Stimulated activated naive B cell treated with anti-CD40 and anti-IgM and Interleukin-4, amounts not matched to agents 10 μg/mL and 1 μg/mL and 100 μg/mL, for 72 hours (primary cell): ENCODE results near the gene ITGB2.
"Not testable (repeated sequence)": the region's sequence is repeated elsewhere in the genome, so short reads cannot be mapped to it uniquely, and the experiment has no call there.

Source experiments
- ATAC-seq, 2 donors: fragments of 150-1000 bp; cut with Tn5 transposase; replicated peaks; 2 replicates each; pipeline ENCODE4 v1.10.0; 2021; ENCODE audit warnings: moderate library complexity in 1 of 2
- DNase-seq: peaks from one replicate; pipeline ENCODE4 v3.0.0; 2021
- H3K27ac Mint-ChIP-seq: one replicate; pipeline ENCODE4 v1.8.0; 2022; ENCODE audit warnings: mild to moderate bottlenecking, mixed read lengths
- H3K27me3 Mint-ChIP-seq, 2 donors: one replicate each; pipeline ENCODE4 v1.8.0; 2022; ENCODE audit warnings: mixed read lengths in 2 of 2
- H3K36me3 Mint-ChIP-seq, 2 donors: one replicate each; pipeline ENCODE4 v1.8.0; 2022; ENCODE audit warnings: mixed read lengths in 2 of 2, mild to moderate bottlenecking in 1 of 2
- H3K4me1 Mint-ChIP-seq, 2 donors: one replicate each; pipeline ENCODE4 v1.8.0; 2022; ENCODE audit warnings: mixed read lengths in 2 of 2, mild to moderate bottlenecking in 1 of 2
- H3K4me3 Mint-ChIP-seq, 2 donors: one replicate each; pipeline ENCODE4 v1.8.0; 2022; ENCODE audit warnings: mild to moderate bottlenecking in 2 of 2, mixed read lengths in 2 of 2, moderate library complexity in 1 of 2
- H3K9me3 Mint-ChIP-seq, 2 donors: one replicate each; pipeline ENCODE4 v1.8.0; 2022; ENCODE audit warnings: mixed read lengths in 2 of 2, mild to moderate bottlenecking in 1 of 2

The ITGB2 gene

GRCh38 chr21:44929242-44929798 is 8.6 kb upstream of the ITGB2 start:
- ATAC-seq, result no peak
- Mint-ChIP-seq H3K27me3 (no peaks in the 10 kb centered on the region), H3K4me3 (peak overlapping the region; percentile 70 to 85), H3K36me3 (peaks cover 0 to 9% of the 10 kb centered on the region in 2 donors), H3K4me1 (peaks cover 57 to 92% of the 10 kb centered on the region in 2 donors), H3K27ac (peak overlapping the region; percentile 86), H3K9me3 (peaks cover 0 to 2% of the 10 kb centered on the region in 2 donors)
- DNase-seq, result no peak

DNA sequence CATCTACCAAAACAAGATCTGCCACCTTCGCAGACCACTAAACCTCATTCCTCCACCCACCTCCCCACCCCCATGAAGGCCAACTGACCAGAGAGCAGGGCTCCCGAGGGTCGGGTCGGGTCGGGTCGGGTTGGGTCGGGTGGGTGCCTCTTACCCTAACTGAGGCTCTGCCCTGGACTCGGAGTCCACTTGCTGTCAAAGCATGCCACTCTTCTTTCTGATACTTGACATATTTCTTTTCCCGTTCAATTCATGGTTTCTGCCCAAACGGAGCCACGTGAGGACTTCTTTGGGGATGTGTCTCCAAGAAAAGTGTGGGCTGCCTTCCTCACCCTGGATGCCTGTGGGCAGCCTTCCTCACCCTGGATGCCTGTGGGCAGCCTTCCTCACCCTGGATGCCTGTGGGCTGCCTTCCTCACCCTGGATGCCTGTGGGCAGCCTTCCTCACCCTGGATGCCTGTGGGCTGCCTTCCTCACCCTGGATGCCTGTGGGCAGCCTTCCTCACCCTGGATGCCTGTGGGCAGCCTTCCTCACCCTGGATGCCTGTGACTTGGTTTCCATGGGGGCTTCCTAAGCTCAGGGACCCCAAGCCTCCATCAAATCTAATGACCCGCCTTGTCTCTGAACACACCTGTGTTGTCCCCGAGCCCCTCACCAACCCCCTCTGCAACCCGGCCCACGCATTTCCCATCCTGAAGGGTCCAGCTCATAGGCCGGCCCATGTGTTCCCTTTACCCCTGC is 8.0 kb upstream of the ITGB2 start:
- not testable (repeated sequence) for H3K9me3 Mint-ChIP-seq, DNase-seq, H3K27me3 Mint-ChIP-seq, ATAC-seq
- peaks cover 63 to 93% of the 10 kb centered on the region in 2 donors for H3K4me1 Mint-ChIP-seq
- H3K4me3 Mint-ChIP-seq, result peak overlapping the region; percentile 72 to 85
- peak overlapping the region; percentile 86 for H3K27ac Mint-ChIP-seq
- peaks cover 0 to 14% of the 10 kb centered on the region in 2 donors for H3K36me3 Mint-ChIP-seq

- H3K9me3 Mint-ChIP-seq, result peaks cover 0 to 2% of the 10 kb centered on the region in 2 donors
- peak overlapping the region; percentile 96 for H3K27ac Mint-ChIP-seq
- ATAC-seq, result peak; percentile 66 to 78
- H3K27me3 Mint-ChIP-seq, result no peaks in the 10 kb centered on the region
- peaks cover 0 to 16% of the 10 kb centered on the region in 2 donors for H3K36me3 Mint-ChIP-seq
- peak overlapping the region; percentile 72 to 85 for H3K4me3 Mint-ChIP-seq
- H3K4me1 Mint-ChIP-seq, result peaks cover 62 to 93% of the 10 kb centered on the region in 2 donors
- peak; percentile 60 for DNase-seq
Measured at GRCh38 chr21:44927587-44928461, 7.1 kb upstream of the ITGB2 start.

GRCh38 chr21:44927259-44927586 is 6.5 kb upstream of the ITGB2 start:
- DNase-seq (no peak), ATAC-seq (peak; percentile 0 to 15)
- Mint-ChIP-seq H3K27ac (peak overlapping the region; percentile 96), H3K9me3 (peaks cover 0 to 2% of the 10 kb centered on the region in 2 donors), H3K4me1 (peaks cover 65 to 98% of the 10 kb centered on the region in 2 donors), H3K36me3 (peaks cover 0 to 17% of the 10 kb centered on the region in 2 donors), H3K4me3 (peak overlapping the region; percentile 72 to 85), H3K27me3 (no peaks in the 10 kb centered on the region)

DNA sequence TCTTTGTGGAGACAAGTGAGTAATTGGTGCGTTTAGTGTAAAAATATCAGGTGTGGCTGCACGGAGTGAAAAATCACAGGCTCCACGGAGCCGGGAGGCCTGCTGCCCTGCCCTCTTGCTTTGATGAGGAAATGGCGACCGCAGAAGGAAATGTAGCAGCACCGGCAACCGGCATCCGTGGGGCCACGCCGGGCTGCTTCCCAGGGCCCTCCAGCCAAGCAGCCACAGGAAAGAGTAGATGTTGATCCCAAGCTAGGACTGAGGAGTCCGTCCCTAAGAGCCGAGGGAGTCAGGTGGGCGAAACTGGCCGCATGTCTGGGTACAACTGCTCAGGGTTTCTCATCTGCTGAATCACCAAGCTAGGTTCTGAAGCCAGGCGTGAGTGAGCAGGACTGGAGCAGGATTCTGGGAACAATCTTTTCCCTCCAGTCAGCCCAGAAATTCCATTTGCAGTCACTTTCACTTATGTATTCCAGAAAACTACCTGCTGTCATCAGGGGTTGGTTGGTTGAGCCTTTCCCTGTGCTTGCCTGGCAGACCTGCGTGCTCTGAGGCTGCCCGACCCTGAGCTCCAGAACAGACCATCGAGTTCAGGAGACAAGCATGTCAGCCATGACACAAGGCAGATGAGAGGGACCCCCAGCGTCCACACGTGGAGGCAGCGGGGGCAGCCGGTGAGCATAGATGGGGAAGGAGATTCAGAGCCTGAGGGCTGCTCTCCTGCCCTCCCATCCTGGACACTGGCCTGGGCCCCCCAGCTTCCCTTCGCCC is 5.8 kb upstream of the ITGB2 start:
- Mint-ChIP-seq H3K36me3 (peaks cover 0 to 17% of the 10 kb centered on the region in 2 donors), H3K27ac (peak overlapping the region; percentile 96), H3K4me3 (peak overlapping the region; percentile 72 to 85), H3K9me3 (peaks cover 0 to 2% of the 10 kb centered on the region in 2 donors), H3K4me1 (peaks cover 68 to 98% of the 10 kb centered on the region in 2 donors), H3K27me3 (no peaks in the 10 kb centered on the region)
- DNase-seq (no peak), ATAC-seq (peak in 1 of 2 donors; percentile 4)

DNA sequence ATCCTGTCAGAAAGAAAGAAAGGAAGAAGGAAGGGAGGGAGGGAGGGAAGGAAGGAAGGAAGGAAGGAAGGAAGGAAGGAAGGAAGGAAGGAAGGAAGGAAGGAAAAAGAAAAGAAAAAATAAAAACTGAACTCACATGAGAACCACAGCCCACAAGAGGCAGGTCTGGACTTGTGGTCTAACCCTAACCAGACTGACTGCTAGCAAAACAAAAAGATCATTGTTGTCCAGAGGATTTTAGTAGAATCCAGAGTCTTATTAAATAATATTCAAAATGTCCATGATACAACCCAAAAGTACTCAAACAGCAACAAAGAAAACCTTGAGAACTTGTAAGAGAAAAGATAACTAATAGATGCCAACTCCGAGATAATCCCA is 4.7 kb upstream of the ITGB2 start:
- peak overlapping the region; percentile 34 to 67 for H3K4me3 Mint-ChIP-seq
- DNase-seq, result no peak
- H3K9me3 Mint-ChIP-seq, result peaks cover 0 to 2% of the 10 kb centered on the region in 2 donors
- H3K4me1 Mint-ChIP-seq, result peaks cover 69 to 95% of the 10 kb centered on the region in 2 donors
- H3K36me3 Mint-ChIP-seq, result peaks cover 0 to 26% of the 10 kb centered on the region in 2 donors
- ATAC-seq, result no peak
- no peaks in the 10 kb centered on the region for H3K27me3 Mint-ChIP-seq
- peak overlapping the region; percentile 86 for H3K27ac Mint-ChIP-seq

DNA sequence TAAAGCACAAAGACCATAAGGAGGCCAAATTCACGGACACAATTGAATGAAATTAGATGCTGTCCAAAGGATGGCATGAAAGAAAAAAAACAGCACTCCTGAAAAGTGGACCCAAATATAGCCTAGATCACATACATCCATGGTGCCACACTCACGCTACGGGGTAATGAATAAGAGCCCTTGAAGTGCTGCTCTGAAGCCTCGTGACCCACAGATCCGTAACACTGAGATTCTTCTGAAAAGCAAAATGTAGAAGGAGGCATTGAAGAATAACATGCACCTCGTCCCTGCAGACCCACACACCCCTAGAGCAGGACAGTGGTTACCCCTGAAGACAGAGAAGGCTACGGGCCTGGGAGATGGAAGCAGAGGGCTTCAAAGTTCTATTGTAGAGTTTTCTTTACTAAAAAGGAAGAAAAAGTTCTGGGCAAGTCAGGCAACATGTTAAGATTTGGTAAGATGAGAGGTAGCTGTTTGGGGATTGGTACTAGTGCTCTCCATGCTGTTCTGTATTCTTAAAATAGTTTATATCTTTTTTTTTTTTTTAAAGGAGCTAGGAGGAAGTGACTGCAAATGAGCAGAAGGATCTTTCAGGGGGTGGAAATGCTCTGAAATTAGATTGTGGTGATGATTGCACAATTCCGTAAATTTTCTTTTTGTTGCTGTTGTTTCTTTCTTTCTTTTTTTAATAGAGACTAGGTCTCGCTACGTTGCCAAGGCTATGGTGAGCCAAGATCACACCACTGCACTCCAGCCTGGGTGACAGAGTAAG is 4.1 kb upstream of the ITGB2 start:
- Mint-ChIP-seq H3K27me3 (no peaks in the 10 kb centered on the region), H3K4me1 (peaks cover 67 to 95% of the 10 kb centered on the region in 2 donors), H3K4me3 (peak overlapping the region; percentile 39 to 67), H3K9me3 (peaks cover 0 to 2% of the 10 kb centered on the region in 2 donors), H3K27ac (peak overlapping the region; percentile 86), H3K36me3 (peaks cover 0 to 30% of the 10 kb centered on the region in 2 donors)
- no peak for ATAC-seq
- no peak for DNase-seq

- peaks cover 62 to 95% of the 10 kb centered on the region in 2 donors for H3K4me1 Mint-ChIP-seq
- H3K27me3 Mint-ChIP-seq, result no peaks in the 10 kb centered on the region
- H3K4me3 Mint-ChIP-seq, result no peak overlapping the region
- no peaks in the 10 kb centered on the region for H3K9me3 Mint-ChIP-seq
- H3K36me3 Mint-ChIP-seq, result peaks cover 2 to 27% of the 10 kb centered on the region in 2 donors
- DNase-seq, result no peak
- peak overlapping the region; percentile 56 for H3K27ac Mint-ChIP-seq
- no peak for ATAC-seq
Measured at GRCh38 chr21:44923480-44924084, 2.9 kb upstream of the ITGB2 start.

- H3K27me3 Mint-ChIP-seq, result no peaks in the 10 kb centered on the region
Measured at GRCh38 chr21:44921928-44922327, 1.2 kb upstream of the ITGB2 start.

DNA sequence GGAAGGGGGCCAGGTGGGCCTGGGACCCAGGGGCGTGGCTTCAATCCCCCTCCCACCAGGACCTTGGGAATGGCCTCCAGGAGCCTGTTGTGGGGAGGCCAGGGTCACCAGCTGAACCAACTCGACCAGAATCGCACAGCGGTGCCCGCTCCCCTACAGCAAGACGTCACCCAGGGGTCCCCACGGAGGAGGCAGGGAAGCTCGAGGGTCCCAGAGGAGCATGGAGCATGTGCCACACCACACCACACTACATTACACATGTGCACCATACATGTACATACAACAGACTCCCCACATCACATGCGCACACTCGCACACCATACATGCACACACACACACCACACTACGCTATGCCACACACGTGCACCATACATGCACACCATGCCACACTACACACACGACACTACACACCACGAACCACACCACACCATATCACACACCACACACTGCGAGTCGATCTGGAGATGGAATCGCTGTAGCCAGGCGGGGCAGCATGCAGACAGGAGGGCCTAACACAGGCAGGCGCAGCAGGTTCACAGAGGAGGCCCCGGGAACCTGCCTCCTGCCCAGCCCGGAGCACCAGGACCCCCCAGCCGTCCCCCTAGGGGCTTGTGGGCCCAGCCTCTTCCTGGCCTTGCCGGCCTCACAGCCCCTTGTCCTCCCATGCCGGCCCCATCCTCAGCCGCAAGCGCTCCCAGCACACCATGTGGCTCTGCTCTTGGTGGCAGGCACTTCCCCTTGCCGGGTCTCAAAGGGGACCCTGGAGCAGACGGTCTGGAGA is 596 bp downstream of the ITGB2 start:
- Mint-ChIP-seq H3K27me3 (no peaks in the 10 kb centered on the region), H3K36me3 (peaks cover 11 to 46% of the 10 kb centered on the region in 2 donors), H3K4me3 (peak overlapping the region; percentile 88 to 94), H3K9me3 (no peaks in the 10 kb centered on the region), H3K27ac (peak overlapping the region; percentile 98), H3K4me1 (peaks cover 57 to 97% of the 10 kb centered on the region in 2 donors)
- DNase-seq, result no peak
- peak; percentile 29 to 44 for ATAC-seq

More at GRCh38 chr21:44921928-44922327, 1.2 kb upstream of the ITGB2 start:
- H3K4me3 Mint-ChIP-seq, result peak overlapping the region; percentile 88 to 94
- DNase-seq (no peak), ATAC-seq (no peak)
- no peaks in the 10 kb centered on the region for H3K9me3 Mint-ChIP-seq
- peaks cover 7 to 41% of the 10 kb centered on the region in 2 donors for H3K36me3 Mint-ChIP-seq
- peaks cover 58 to 95% of the 10 kb centered on the region in 2 donors for H3K4me1 Mint-ChIP-seq
- H3K27ac Mint-ChIP-seq, result peak overlapping the region; percentile 79

DNA sequence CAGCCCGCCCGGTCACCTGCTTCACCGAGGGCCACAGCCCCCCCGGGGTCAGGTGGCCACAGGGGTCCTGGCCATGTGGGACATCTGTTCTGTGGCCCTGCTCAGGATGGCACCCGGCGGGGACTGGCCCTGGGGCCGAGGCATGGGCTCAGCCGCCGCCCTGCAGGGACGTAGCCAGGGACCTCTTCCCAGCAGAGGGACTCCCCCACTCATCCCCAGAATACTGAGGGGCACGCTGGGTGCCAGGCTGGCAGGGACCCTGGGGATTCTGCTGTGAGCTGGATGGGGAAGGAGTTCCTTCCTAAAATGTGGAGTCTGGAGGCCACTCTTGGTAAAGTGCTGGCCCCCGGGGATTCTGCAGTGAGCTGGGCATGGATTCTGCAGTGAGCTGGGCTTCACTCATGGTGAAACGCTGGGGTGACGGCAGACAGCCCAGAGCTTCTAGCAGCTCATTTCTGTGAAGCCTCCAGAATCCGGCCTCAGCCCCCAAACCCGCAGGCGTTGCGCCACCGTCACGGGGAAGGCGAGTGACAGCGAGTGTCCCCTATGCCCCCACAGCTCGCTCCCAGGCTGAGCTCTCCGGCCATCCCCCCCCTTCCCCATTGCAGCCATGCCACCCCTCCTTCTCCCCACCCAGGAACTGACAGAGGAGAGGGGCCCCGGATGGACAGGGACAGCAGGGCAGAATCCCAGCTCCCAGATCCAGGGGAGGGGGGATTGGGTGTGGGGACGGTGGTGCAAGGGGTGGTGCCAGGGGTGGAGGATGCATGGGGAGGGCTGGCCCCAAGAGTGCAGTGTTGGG is 1.4 kb downstream of the ITGB2 start:
- Mint-ChIP-seq H3K4me3 (peak overlapping the region; percentile 88 to 94), H3K4me1 (peaks cover 55 to 97% of the 10 kb centered on the region in 2 donors), H3K27me3 (no peaks in the 10 kb centered on the region), H3K36me3 (peaks cover 13 to 49% of the 10 kb centered on the region in 2 donors), H3K9me3 (no peaks in the 10 kb centered on the region), H3K27ac (peak overlapping the region; percentile 81)
- DNase-seq (no peak), ATAC-seq (no peak)
